Activated CD8-positive, alpha-beta T cell treated with anti-CD3 and anti-CD28 coated beads for 36 hours (primary cell): ENCODE measurements around the gene PYHIN1. TPM values are rescaled to one million over a fixed set of nuclear protein-coding genes. Genes with fewer than 3 reads are reported as not detected.

Source experiments
- ATAC-seq: fragments of 200-7000 bp; cut with Tn5 transposase; one replicate; pipeline ENCODE4 v1.10.0; 2021; ENCODE audit warnings: mild to moderate bottlenecking, moderate library complexity
- CTCF ChIA-PET: fragments of 350-600 bp; sonication (Branson Sonifier 250); formaldehyde crosslinking; loops from one replicate; lab custom pipeline; 2021; ENCODE audit warnings: antibody characterized with exemption; lab: Charles Lee
- POLR2A ChIA-PET: fragments of 350-600 bp; sonication (Branson Sonifier 250); formaldehyde crosslinking; loops from one replicate; lab custom pipeline; 2021; ENCODE audit warnings: antibody characterized with exemption; lab: Charles Lee
- DNase-seq: peaks from one replicate; pipeline ENCODE4 v3.0.0-alpha.2; 2020
- H3K27ac Mint-ChIP-seq: one replicate; pipeline ENCODE4 v1.8.0; 2021; ENCODE audit warnings: mild to moderate bottlenecking, mixed read lengths
- H3K27me3 Mint-ChIP-seq: one replicate; pipeline ENCODE4 v1.8.0; 2021; ENCODE audit warnings: mixed read lengths
- H3K36me3 Mint-ChIP-seq: one replicate; pipeline ENCODE4 v1.8.0; 2021; ENCODE audit warnings: low read depth, mixed read lengths
- H3K4me1 Mint-ChIP-seq: one replicate; pipeline ENCODE4 v1.8.0; 2021; ENCODE audit warnings: low read depth, mixed read lengths
- H3K4me3 Mint-ChIP-seq: one replicate; pipeline ENCODE4 v1.8.0; 2021; ENCODE audit warnings: mild to moderate bottlenecking, moderate library complexity, mixed read lengths
- H3K9me3 Mint-ChIP-seq: one replicate; pipeline ENCODE4 v1.8.0; 2021; ENCODE audit warnings: mixed read lengths
- intact Hi-C: fragments of 100-400 bp; cut with micrococcal nuclease; formaldehyde crosslinking; loops from one replicate; pipeline ENCODE4 v1.10.0; 2022
- total RNA-seq, 2 experiments: library from RNA; stranded (reverse); gene quantifications; one replicate each; pipeline ENCODE4 v1.2.3, GENCODE V29; 2021
- TF ChIP-seq, protein P1 (sequence below): fragments of 200-600 bp; IDR thresholded peaks from one replicate; pipeline ENCODE4 v1.8.0; 2022; ENCODE audit warnings: antibody characterized with exemption, mild to moderate bottlenecking

The PYHIN1 gene
- 1 to 10 TPM; 7.0 to 8.5 TPM for total RNA-seq

DNA sequence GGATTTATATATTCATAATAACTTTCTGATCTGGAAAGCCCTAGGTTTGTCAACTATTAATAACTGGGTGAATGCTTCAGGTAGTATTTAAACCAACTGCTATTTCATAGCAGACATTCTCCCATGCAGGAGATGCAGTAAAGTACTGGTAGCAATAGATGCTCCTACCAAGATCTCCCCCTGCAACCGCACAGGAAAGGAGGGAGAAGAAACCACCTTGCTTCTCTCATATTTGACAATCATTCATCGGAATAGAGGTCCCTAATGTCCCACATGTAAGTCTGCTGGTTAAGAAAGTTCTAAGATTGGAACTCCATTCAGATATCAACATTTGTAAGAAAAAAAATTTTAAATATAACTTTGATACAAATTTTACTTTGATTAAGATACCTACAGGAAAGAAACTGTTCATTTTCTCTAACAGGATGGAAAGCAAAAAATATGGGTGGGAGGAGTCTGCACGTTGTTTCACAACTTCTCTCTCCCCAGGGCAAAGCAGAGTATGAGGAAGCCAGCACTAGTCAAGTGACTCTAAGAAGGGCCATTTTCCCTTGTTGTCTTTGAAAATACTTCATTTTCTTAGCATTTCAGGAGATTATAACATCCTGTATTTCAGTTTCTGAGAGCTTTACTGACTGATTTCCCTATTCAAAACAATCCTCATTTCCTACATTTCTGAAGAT lies at the start of gene PYHIN1:
PYHIN1 (plus strand) TSS at position 498 of the 683 bp plus-strand sequence. CDS start 5,359 bp downstream, outside the sequence.
- intact Hi-C loops = no loop called here
- Mint-ChIP-seq H3K4me1 (peaks cover 25% of the 10 kb centered on the region), H3K36me3 (peaks cover 4% of the 10 kb centered on the region), H3K4me3 (peak within 1 kb of the TSS; percentile 82), H3K9me3 (peaks cover 5% of the 10 kb centered on the region), H3K27me3 (no peaks in the 10 kb centered on the region), H3K27ac (peak within 1 kb of the TSS; percentile 92)
- TF ChIP-seq, protein P1, sequence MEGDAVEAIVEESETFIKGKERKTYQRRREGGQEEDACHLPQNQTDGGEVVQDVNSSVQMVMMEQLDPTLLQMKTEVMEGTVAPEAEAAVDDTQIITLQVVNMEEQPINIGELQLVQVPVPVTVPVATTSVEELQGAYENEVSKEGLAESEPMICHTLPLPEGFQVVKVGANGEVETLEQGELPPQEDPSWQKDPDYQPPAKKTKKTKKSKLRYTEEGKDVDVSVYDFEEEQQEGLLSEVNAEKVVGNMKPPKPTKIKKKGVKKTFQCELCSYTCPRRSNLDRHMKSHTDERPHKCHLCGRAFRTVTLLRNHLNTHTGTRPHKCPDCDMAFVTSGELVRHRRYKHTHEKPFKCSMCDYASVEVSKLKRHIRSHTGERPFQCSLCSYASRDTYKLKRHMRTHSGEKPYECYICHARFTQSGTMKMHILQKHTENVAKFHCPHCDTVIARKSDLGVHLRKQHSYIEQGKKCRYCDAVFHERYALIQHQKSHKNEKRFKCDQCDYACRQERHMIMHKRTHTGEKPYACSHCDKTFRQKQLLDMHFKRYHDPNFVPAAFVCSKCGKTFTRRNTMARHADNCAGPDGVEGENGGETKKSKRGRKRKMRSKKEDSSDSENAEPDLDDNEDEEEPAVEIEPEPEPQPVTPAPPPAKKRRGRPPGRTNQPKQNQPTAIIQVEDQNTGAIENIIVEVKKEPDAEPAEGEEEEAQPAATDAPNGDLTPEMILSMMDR = no peak
- ChIA-PET POLR2A (interaction anchor here (2.3 kb wide), 1 partner anchor 78 kb away, joined by 10 read pairs; the partner anchor contains the start of gene IFI16), CTCF (no interaction called here)
- ATAC-seq (peak; percentile 74), DNase-seq (peak; percentile 27)

DNA sequence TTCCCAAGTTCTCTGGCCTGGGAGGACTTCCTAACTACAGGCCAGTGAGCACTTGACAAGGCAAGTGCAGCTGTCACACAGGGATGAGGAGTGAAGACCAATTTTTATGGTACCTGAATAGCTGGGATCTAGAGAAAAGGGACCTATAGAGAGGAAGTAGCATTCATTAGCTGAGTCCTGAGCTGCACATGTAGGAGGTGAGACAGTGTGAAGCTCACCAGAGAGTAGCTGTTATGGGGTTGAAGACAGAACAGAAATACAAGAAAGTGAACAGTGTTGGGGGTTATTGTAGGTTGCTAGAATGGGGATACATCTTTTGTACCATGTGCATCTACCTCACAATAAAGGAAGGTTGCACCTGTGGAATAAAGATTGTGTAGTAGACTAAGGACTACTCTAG lies 37.7 kb upstream of the PYHIN1 start:
- TF ChIP-seq, protein P1 = no peak
- Mint-ChIP-seq H3K27ac (no peak overlapping the region), H3K36me3 (no peaks in the 10 kb centered on the region), H3K4me3 (no peak overlapping the region), H3K4me1 (no peaks in the 10 kb centered on the region), H3K27me3 (peaks cover 1% of the 10 kb centered on the region), H3K9me3 (no peaks in the 10 kb centered on the region)
- ATAC-seq = no peak
- intact Hi-C loops = no loop called here
- ChIA-PET POLR2A (no interaction called here), CTCF (no interaction called here)
- DNase-seq = no peak

DNA sequence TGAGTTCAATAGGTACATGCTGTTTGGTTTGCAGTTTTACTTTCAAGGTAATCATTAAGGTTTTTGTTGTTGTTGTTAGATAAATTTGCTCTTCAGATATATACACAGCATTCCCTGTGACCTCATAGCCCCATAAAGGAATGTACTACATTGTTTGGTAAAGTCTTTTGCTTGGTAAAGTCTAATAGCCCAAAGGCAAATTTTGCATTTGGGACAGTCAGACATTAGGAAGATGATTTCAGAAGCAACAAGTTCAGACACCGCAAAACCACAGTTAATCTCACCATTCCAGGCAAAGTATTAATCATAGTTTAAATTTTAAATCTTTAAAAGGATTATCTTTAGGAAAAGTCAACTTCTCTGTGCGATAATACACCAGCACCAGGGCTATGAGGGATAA lies 32.6 kb upstream of the PYHIN1 start:
- ATAC-seq (no peak), DNase-seq (no peak)
- Mint-ChIP-seq H3K27me3 (peaks cover 3% of the 10 kb centered on the region), H3K4me3 (no peak overlapping the region), H3K27ac (no peak overlapping the region), H3K36me3 (no peaks in the 10 kb centered on the region), H3K9me3 (no peaks in the 10 kb centered on the region), H3K4me1 (no peaks in the 10 kb centered on the region)
- CTCF ChIA-PET = no interaction called here
- POLR2A ChIA-PET = no interaction called here
- TF ChIP-seq, protein P1 = no peak
- intact Hi-C loops = no loop called here

DNA sequence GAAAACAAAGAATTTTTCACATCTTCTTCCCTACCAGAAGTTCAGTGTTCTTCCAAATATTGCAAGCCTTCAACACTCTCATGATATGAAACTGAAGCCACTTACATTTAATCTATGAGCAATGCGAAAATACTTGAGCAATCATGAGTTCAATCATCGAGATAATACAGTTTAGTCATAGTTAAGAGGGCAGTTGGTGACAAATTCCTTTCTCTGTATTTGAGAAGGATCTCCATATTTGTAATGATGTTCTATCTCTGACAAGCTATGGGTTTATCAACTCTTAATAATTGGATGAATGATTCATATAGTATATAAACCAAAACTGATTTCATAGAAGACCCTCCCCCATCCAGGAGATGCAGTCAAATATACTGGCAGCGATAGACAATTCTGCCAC lies 29.7 kb upstream of the PYHIN1 start:
- Mint-ChIP-seq H3K27ac (no peak overlapping the region), H3K9me3 (no peaks in the 10 kb centered on the region), H3K4me1 (no peaks in the 10 kb centered on the region), H3K36me3 (no peaks in the 10 kb centered on the region), H3K4me3 (no peak overlapping the region), H3K27me3 (peaks cover 8% of the 10 kb centered on the region)
- CTCF ChIA-PET = no interaction called here
- DNase-seq = no peak
- TF ChIP-seq, protein P1 = no peak
- POLR2A ChIA-PET = no interaction called here
- intact Hi-C loops = no loop called here
- ATAC-seq = no peak

DNA sequence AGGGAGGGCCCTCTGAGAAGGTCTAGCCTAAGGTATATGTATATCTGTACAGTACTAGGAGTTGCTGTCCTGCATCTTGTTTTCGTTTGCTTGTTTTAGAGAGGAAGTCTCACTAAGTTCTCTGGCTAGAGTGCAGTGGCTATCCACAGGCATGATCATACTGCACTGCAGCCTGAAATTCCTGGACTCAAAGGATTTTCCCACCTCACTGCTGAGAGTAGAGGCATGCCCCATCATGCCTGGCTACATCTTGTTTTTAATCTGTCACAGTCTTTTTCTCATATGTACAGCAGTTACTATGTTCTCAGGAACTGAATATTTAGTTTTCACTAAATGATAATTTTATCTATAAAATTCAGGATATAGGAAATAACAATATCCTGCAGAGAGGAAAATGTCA lies 15.3 kb upstream of the PYHIN1 start:
- Mint-ChIP-seq H3K27me3 (peaks cover 3% of the 10 kb centered on the region), H3K9me3 (peaks cover 28% of the 10 kb centered on the region), H3K4me3 (no peak overlapping the region), H3K27ac (no peak overlapping the region), H3K4me1 (no peaks in the 10 kb centered on the region), H3K36me3 (peaks cover 6% of the 10 kb centered on the region)
- ATAC-seq = no peak
- TF ChIP-seq, protein P1 = no peak
- ChIA-PET POLR2A (no interaction called here), CTCF (no interaction called here)
- DNase-seq = no peak
- intact Hi-C loops = no loop called here
